PC-9 (cell line): ENCODE results near the gene SMIM9. TPM values are rescaled to one million over a fixed set of nuclear protein-coding genes. Genes with fewer than 3 reads are reported as not detected.

Experiments used
- BruUV-seq: library from RNA; stranded (reverse); fragments of 400-500 nt; replicated peaks from 2 replicates; lab custom pipeline; 2021; lab: Mats Ljungman, UMichigan
- CTCF ChIA-PET: fragments of 300-600 bp; sonication (Branson Sonifier 250); formaldehyde crosslinking; loops from one replicate; lab custom pipeline; 2022; ENCODE audit warnings: antibody characterized with exemption; lab: Charles Lee
- POLR2A ChIA-PET: fragments of 300-600 bp; sonication (Branson Sonifier 250); formaldehyde crosslinking; loops from one replicate; lab custom pipeline; 2022; ENCODE audit warnings: antibody characterized with exemption; ENCODE audit not compliant: unreplicated experiment; lab: Charles Lee
- DNase-seq, 2 experiments: peaks; one replicate each; pipeline versions ENCODE4 v3.0.0 to v3.0.0-alpha.2; 2015 to 2022; ENCODE audit warnings: mixed read lengths in 1 of 2
- H2AFZ ChIP-seq: fragments of 200-600 bp; sonication (generic); 2 replicates; pipeline ENCODE4 v1.8.1; 2017; ENCODE audit warnings: antibody characterized with exemption
- H3F3A ChIP-seq: fragments of 200-600 bp; sonication (generic); 2 replicates; pipeline ENCODE4 v1.8.1; 2017; ENCODE audit warnings: antibody characterized with exemption, mild to moderate bottlenecking, low read depth; ENCODE audit not compliant: insufficient read depth
- H3K27ac ChIP-seq: fragments of 200-600 bp; sonication (generic); 2 replicates; pipeline ENCODE4 v1.6.1; 2016; ENCODE audit warnings: mixed run types
- H3K27me3 ChIP-seq: fragments of 200-600 bp; sonication (generic); 2 replicates; pipeline ENCODE4 v1.6.1; 2016; ENCODE audit warnings: low read depth, mixed run types; ENCODE audit not compliant: insufficient read depth
- H3K36me3 ChIP-seq: fragments of 200-600 bp; sonication (generic); 2 replicates; pipeline ENCODE4 v1.6.1; 2016; ENCODE audit warnings: low read depth, mixed run types
- H3K4me1 ChIP-seq: fragments of 200-600 bp; sonication (generic); replicated peaks from 2 replicates; pipeline ENCODE4 v1.6.1; 2016; ENCODE audit warnings: mixed run types; ENCODE audit not compliant: insufficient read depth
- H3K4me2 ChIP-seq: fragments of 200-600 bp; sonication (generic); 2 replicates; pipeline ENCODE4 v1.6.1; 2017; ENCODE audit warnings: mixed run types
- H3K4me3 ChIP-seq: fragments of 200-600 bp; sonication (generic); 2 replicates; pipeline ENCODE4 v1.6.1; 2016; ENCODE audit warnings: mixed run types
- H3K79me2 ChIP-seq: fragments of 200-600 bp; sonication (generic); 2 replicates; pipeline ENCODE4 v1.6.1; 2017; ENCODE audit warnings: low read depth, mixed run types
- H3K9me2 ChIP-seq: fragments of 200-600 bp; sonication (generic); 2 replicates; pipeline ENCODE4 v1.8.1; 2017; ENCODE audit warnings: mild to moderate bottlenecking; ENCODE audit not compliant: insufficient read depth
- H3K9me3 ChIP-seq: fragments of 200-600 bp; sonication (generic); 2 replicates; pipeline ENCODE4 v1.8.1; 2016; ENCODE audit warnings: low read depth; ENCODE audit not compliant: insufficient read depth
- H4K20me1 ChIP-seq: fragments of 200-600 bp; sonication (generic); 2 replicates; pipeline ENCODE4 v1.8.1; 2017; ENCODE audit not compliant: insufficient read depth
- CTCF ChIP-seq: fragments of 200-600 bp; sonication (generic); conservative IDR thresholded peaks from 2 replicates; pipeline ENCODE4 v1.6.1; 2017; ENCODE audit warnings: mixed run types, antibody characterized with exemption, mild to moderate bottlenecking, moderate library complexity
- EZH2 ChIP-seq: fragments of 200-600 bp; sonication (generic); IDR thresholded peaks from 2 replicates; pipeline ENCODE4 v1.8.0; 2017; ENCODE audit warnings: antibody characterized with exemption, low read depth
- intact Hi-C: fragments of 100-400 bp; cut with micrococcal nuclease; formaldehyde crosslinking; loops from one replicate; pipeline ENCODE4 v1.10.0; 2022; ENCODE audit not compliant: unreplicated experiment
- total RNA-seq: library from RNA; stranded (reverse); gene quantifications from 2 replicates; pipeline ENCODE4 v1.2.3, GENCODE V29; 2021

The SMIM9 gene
- total RNA-seq, 1 experiment from 2014 or later: not detected

- H3K27me3 ChIP-seq: no peaks in the 10 kb centered on the region
- H3K36me3 ChIP-seq: no peaks in the 10 kb centered on the region
- H3F3A ChIP-seq: no peaks in the 10 kb centered on the region
- POLR2A ChIA-PET: no interaction called here
- no peaks in the 10 kb centered on the region for H3K9me3 ChIP-seq
- intact Hi-C loops: no loop called here
- no peak overlapping the region for H3K4me2 ChIP-seq
- no peaks in the 10 kb centered on the region for H3K4me1 ChIP-seq
- H3K79me2 ChIP-seq: no peaks in the 10 kb centered on the region
- TF ChIP-seq CTCF: no peak
- TF ChIP-seq EZH2: no peak
- BruUV-seq: no TSS peak
- no peak overlapping the region for H3K4me3 ChIP-seq
- no peak overlapping the region for H3K27ac ChIP-seq
- H4K20me1 ChIP-seq: no peaks in the 10 kb centered on the region
- DNase-seq: no peak
- no peaks in the 10 kb centered on the region for H3K9me2 ChIP-seq
- H2AFZ ChIP-seq: no peak overlapping the region
- CTCF ChIA-PET: no interaction called here
Measured at GRCh38 chrX:154855256-154855655, 20.8 kb upstream of the SMIM9 start.

- ChIA-PET CTCF (no interaction called here), POLR2A (no interaction called here)
- Histone ChIP-seq H3K4me1 (no peaks in the 10 kb centered on the region), H2AFZ (no peak overlapping the region), H3K27me3 (no peaks in the 10 kb centered on the region), H3K9me2 (no peaks in the 10 kb centered on the region), H3K4me3 (no peak overlapping the region), H3F3A (no peaks in the 10 kb centered on the region), H3K36me3 (no peaks in the 10 kb centered on the region), H3K27ac (no peak overlapping the region), H3K79me2 (no peaks in the 10 kb centered on the region), H3K4me2 (no peak overlapping the region), H4K20me1 (no peaks in the 10 kb centered on the region), H3K9me3 (no peaks in the 10 kb centered on the region)
- intact Hi-C loops: no loop called here
- TF ChIP-seq CTCF: no peak
- TF ChIP-seq EZH2: no peak
- no TSS peak for BruUV-seq
- no peak for DNase-seq
Measured at GRCh38 chrX:154850957-154851611, 16.6 kb upstream of the SMIM9 start.

GRCh38 chrX:154840856-154841255 is 6.4 kb upstream of the SMIM9 start:
- TF ChIP-seq CTCF (peak; percentile 78), EZH2 (no peak)
- Histone ChIP-seq H3K9me2 (no peaks in the 10 kb centered on the region), H3F3A (no peaks in the 10 kb centered on the region), H3K36me3 (no peaks in the 10 kb centered on the region), H3K27ac (no peak overlapping the region), H3K79me2 (no peaks in the 10 kb centered on the region), H3K4me2 (no peak overlapping the region), H3K4me1 (no peaks in the 10 kb centered on the region), H2AFZ (no peak overlapping the region), H3K4me3 (no peak overlapping the region), H3K27me3 (no peaks in the 10 kb centered on the region), H3K9me3 (no peaks in the 10 kb centered on the region), H4K20me1 (no peaks in the 10 kb centered on the region)
- BruUV-seq: no TSS peak
- DNase-seq: peak; percentile 0 to 42
- ChIA-PET CTCF (no interaction called here), POLR2A (no interaction called here)
- intact Hi-C loops: loop anchor here (1.0 to 10.0 kb wide), 4 partner anchors 78 to 466 kb away; partner anchors contain the start of genes EMD and FLNA
